ENCODE data around the gene PPP1R1A. TPM values are rescaled to one million over a fixed set of nuclear protein-coding genes. Genes with fewer than 3 reads are reported as not detected.

PPP1R1A gene
- total RNA-seq, 1 donor from 2014 or later: not detected

- no peak overlapping the region for H3K27ac ChIP-seq
These were observed 4.7 kb upstream of the PPP1R1A start for GRCh38 chr12:54593135-54593534.

GRCh38 chr12:54592316-54592715, 3.9 kb upstream of the PPP1R1A start:
- intact Hi-C loops (cut with DNase I): no loop called here
- no peaks in the 10 kb centered on the region for H3K9me3 ChIP-seq
- H3K4me1 ChIP-seq: peaks cover 6% of the 10 kb centered on the region
- H3K27me3 ChIP-seq: peaks cover 34% of the 10 kb centered on the region
- TF ChIP-seq CTCF (IDR thresholded peaks at IDR 0.05): no peak
- DNase-seq (no peak), ATAC-seq (no peak)
- no peak overlapping the region for H3K4me3 ChIP-seq
- H3K27ac ChIP-seq: no peak overlapping the region
- no peaks in the 10 kb centered on the region for H3K36me3 ChIP-seq

More at GRCh38 chr12:54593135-54593534, 4.7 kb upstream of the PPP1R1A start:
- Histone ChIP-seq H3K9me3 (no peaks in the 10 kb centered on the region), H3K4me3 (no peak overlapping the region), H3K36me3 (no peaks in the 10 kb centered on the region), H3K27me3 (peaks cover 26% of the 10 kb centered on the region), H3K4me1 (peaks cover 1% of the 10 kb centered on the region)
- intact Hi-C loops (cut with DNase I): no loop called here
- ATAC-seq: peak; percentile 46
- no peak for DNase-seq
- no peak for TF ChIP-seq CTCF (IDR thresholded peaks at IDR 0.05)

GRCh38 chr12:54590978-54591591, 2.6 kb upstream of the PPP1R1A start:
- Histone ChIP-seq H3K27me3 (peaks cover 45% of the 10 kb centered on the region), H3K9me3 (no peaks in the 10 kb centered on the region), H3K27ac (no peak overlapping the region), H3K4me3 (no peak overlapping the region), H3K4me1 (peaks cover 6% of the 10 kb centered on the region), H3K36me3 (no peaks in the 10 kb centered on the region)
- intact Hi-C loops (cut with DNase I): no loop called here
- no peak for DNase-seq
- no peak for ATAC-seq
- TF ChIP-seq CTCF (IDR thresholded peaks at IDR 0.05): no peak

- H3K9me3 ChIP-seq: no peaks in the 10 kb centered on the region
- no peak for ATAC-seq
- TF ChIP-seq CTCF (IDR thresholded peaks at IDR 0.05): no peak
- H3K4me1 ChIP-seq: peaks cover 6% of the 10 kb centered on the region
- H3K36me3 ChIP-seq: no peaks in the 10 kb centered on the region
- intact Hi-C loops (cut with DNase I): no loop called here
- H3K27ac ChIP-seq: no peak overlapping the region
- peaks cover 48% of the 10 kb centered on the region for H3K27me3 ChIP-seq
- DNase-seq: no peak
- no peak overlapping the region for H3K4me3 ChIP-seq
These were observed 1.5 kb upstream of the PPP1R1A start for GRCh38 chr12:54589964-54590363.

- H3K4me1 ChIP-seq: peaks cover 6% of the 10 kb centered on the region
- intact Hi-C loops (cut with DNase I): no loop called here
- no peaks in the 10 kb centered on the region for H3K9me3 ChIP-seq
- no peaks in the 10 kb centered on the region for H3K36me3 ChIP-seq
- no peak overlapping the region for H3K27ac ChIP-seq
- H3K4me3 ChIP-seq: peak overlapping the region; percentile 31
- DNase-seq (no peak), ATAC-seq (no peak)
- TF ChIP-seq CTCF (IDR thresholded peaks at IDR 0.05): no peak
- H3K27me3 ChIP-seq: peaks cover 49% of the 10 kb centered on the region
These were observed 420 bp upstream of the PPP1R1A start for GRCh38 chr12:54588890-54589267.

Measured in upper lobe of right lung (tissue), 1 donor.